Transverse colon (tissue), 4 donors: ENCODE results near the gene RFXANK.

Experiments used
- EP300 ChIP-seq: sonication (generic); formaldehyde crosslinking; IDR thresholded peaks from one replicate; pipeline ENCODE4 v1.6.1; 2017; ENCODE audit warnings: antibody characterized with exemption, low read depth
- POLR2A ChIP-seq: fragments of 450-650 bp; IDR thresholded peaks from one replicate; pipeline ENCODE4 v1.6.1; 2016; ENCODE audit warnings: antibody characterized with exemption, mild to moderate bottlenecking, moderate library complexity
- POLR2AphosphoS5 ChIP-seq, 3 donors: sonication (generic); formaldehyde crosslinking; IDR thresholded peaks; one replicate each; pipeline ENCODE4 v1.6.1; 2016; ENCODE audit warnings: antibody characterized with exemption in 3 of 3
- TF ChIP-seq, protein P1 (sequence below), 5 experiments: fragments of 200-600 bp in 3 of 5; fragments of 450-650 bp in 2 of 5; sonication (generic) in 3 of 5; IDR thresholded peaks; 1 replicate in 2 of 5; 2 replicates in 3 of 5; pipeline ENCODE4 v1.5.1; 2016 to 2017; ENCODE audit warnings: antibody characterized with exemption in 5 of 5, inconsistent platforms in 3 of 5, mild to moderate bottlenecking in 2 of 5, moderate library complexity in 1 of 5

DNA sequence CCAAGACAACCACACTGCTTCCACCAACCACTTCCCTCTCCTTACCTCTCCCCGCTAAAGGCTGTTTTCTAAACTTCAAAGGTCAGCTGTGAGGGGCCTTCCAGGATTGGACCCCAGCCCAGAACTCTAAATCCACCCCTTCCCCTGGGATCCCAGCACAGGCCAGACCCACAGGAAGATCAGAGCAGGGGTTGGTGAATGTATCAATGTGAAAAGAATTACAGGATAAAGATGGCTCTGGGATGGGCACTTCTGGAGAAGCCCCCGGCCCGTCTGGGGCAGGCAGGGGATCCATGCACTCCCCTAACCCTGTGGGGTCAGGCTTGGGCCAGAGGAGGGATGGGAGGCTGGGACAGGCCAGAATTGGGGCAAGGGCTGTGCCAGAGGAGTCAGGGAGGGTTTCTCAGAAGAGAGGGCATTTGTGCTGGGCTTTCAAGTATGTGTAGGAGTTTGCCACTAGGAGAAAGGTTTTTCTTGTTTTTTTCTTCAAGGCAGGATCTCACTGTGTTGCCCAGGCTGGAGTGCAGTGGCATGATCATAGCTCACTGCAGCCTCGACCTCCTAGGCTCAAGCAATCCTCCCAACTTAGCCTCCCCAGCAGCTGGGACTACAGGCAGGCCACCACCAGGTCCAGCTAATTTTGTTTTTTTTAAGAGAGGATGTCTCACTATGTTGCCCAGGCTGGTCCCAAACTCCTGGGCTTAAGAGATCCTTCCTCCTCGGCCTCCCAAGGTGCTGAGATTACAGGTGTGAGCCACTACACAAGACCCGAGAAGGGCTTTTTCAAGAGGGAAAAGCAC lies 21.0 kb upstream of the RFXANK start:
- TF ChIP-seq, protein P1, sequence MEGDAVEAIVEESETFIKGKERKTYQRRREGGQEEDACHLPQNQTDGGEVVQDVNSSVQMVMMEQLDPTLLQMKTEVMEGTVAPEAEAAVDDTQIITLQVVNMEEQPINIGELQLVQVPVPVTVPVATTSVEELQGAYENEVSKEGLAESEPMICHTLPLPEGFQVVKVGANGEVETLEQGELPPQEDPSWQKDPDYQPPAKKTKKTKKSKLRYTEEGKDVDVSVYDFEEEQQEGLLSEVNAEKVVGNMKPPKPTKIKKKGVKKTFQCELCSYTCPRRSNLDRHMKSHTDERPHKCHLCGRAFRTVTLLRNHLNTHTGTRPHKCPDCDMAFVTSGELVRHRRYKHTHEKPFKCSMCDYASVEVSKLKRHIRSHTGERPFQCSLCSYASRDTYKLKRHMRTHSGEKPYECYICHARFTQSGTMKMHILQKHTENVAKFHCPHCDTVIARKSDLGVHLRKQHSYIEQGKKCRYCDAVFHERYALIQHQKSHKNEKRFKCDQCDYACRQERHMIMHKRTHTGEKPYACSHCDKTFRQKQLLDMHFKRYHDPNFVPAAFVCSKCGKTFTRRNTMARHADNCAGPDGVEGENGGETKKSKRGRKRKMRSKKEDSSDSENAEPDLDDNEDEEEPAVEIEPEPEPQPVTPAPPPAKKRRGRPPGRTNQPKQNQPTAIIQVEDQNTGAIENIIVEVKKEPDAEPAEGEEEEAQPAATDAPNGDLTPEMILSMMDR (IDR thresholded peaks at IDR 0.05), result no peak
- TF ChIP-seq EP300 (no peak), POLR2AphosphoS5 (IDR thresholded peaks at IDR 0.05) (no peak), POLR2A (no peak)
